Kasumi-1 (cell line): ENCODE data around the gene NDUFA6.
A peak's percentile ranks its signal among the peaks of the same experiment; 100 is the strongest.

Experiments used
- DNase-seq, 2 experiments: peaks; one replicate each; lab custom pipeline; 2025; lab: John Stamatoyannopoulos, UW

Gene NDUFA6

DNA sequence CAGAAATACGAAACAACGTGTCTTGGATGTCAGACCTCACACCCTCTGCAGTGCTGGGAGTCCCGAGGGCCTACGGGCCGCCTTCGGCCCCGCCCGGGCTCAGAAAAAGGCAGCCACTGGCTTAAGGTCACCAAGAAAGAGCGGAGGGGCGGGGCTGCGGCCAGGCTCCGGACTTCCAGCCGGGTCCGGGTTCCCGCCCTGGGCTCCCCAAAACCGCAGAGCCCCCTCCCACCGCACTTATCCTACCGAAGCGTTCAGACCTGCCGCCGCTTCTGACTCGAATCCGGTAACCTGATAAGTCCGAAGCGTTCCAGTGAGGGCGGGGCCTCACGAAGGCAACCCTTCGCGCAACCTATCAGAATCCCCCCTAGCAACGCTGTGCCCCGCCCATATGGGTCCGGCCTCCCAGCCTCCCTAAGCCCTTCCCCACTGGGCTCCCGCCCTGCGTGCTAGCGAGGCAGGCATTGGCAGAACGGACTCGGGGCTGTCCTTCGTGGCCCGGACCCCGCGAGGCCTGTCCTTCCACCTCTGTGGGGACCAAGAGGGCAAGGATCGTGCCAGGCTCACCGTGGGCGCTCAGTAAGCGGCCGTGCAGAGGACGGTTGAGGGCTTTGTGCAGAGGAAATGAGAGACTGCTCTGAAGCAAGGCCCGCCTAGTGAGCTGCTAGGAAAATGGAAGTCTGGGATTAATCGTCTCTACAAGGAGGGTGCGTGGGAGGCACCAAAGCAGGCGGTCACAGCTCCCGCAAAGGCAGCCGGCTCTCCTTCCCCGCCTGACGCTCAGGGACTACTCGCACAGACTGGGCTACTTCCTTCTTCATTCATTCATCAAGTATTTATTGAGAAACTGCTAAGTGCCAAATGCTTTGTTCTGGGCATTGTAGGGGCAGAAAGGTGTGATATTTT lies 19.8 kb downstream of the NDUFA6 start, which contains the start of gene NAGA:
Gene NAGA, minus strand, starts transcription at position 296 of the 906 bp plus-strand sequence. CDS start 515 bp downstream, outside the sequence.
- DNase-seq: peak; percentile 96 to 97

DNA sequence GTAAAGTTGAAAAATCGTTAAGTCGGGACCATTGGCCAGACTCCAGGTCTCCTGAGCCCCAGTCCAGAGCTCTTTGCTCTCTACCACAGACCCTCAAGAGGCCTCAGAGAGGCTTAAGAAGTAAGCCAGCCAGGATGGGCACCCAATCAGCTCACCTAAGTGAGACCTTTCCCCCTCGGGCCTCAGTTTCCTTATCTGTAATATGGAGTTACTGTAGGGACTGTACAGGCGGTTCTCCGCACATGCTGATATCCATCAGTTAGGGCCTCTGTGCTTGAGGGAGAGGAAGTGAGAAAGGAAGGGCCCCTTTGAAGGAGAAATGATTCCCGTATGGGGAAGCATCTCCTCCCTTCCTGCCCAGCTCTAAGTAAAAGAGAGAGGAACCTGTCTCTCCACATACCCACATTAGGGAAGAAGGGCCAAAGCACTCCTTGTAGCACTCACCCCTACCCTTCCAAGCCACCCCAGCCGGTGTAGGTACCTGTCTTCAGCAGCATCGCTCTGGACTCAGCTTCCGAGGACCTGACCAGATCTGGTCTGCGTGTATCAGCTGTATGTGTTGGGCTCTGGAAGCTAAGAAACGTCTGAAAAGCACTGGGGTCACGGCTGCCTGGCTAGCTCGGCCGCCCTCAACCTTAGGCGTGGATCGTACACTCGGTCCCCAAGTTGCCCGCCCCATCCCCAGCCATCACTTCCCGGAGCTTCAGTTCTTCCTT lies 20.6 kb downstream of the NDUFA6 start:
- peak; percentile 48 to 54 for DNase-seq

DNA sequence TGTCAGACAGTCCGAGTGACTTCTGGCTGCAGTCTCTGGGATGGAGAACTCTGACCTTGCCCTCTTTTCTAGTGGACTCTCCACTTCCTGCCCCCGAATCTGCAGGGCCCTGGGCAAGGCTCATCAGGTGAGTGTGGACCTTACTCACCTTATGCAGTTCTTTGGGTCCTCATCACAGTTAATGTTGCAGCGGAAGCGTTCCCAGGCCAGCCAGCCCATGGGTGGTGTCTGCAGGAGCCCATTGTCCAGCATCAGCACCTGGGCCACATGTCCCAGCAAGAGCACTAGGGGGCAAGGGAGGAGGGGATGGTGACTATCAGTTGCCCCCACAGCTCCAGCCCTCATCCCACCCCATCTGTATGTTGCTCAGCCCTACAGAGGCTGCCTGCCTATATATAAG lies 22.3 kb downstream of the NDUFA6 start:
- no peak for DNase-seq

DNA sequence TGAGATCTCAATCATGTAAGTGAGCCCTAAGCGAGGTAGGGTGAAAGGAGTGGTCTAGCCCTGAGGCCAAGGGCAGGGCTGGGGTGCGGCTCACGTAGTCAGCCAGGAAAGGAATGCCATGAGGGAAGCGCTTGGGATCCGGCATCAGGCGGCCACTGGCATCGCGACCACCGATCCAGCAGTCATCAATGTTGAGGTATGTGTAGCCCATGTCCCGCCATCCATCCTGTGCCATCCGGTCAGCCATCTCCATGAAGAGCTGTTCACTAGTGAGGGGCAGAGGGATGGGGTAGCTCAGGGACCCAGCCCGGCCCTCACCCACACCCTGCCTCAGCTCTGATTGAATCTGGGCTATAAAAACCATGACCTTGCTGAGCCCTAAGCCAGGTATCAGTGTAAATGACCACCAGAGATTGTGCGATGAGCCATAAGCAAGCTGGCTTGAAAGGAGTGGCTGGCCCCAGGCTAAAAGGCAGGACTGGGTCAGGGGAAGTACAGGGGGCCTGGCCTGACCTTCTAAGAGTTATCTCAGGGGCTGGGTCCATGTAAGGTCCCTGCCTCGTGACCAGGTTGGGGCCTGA lies 22.8 kb downstream of the NDUFA6 start:
- DNase-seq: no peak

- DNase-seq: no peak
These were observed 23.6 kb downstream of the NDUFA6 start for GRCh38 chr22:42066937-42067336.

GRCh38 chr22:42066126-42066761 lies 24.3 kb downstream of the NDUFA6 start:
- DNase-seq: no peak

GRCh38 chr22:42065438-42066125 lies 25.0 kb downstream of the NDUFA6 start:
- DNase-seq: no peak

GRCh38 chr22:42064629-42065028 lies 25.9 kb downstream of the NDUFA6 start:
- DNase-seq: no peak

DNA sequence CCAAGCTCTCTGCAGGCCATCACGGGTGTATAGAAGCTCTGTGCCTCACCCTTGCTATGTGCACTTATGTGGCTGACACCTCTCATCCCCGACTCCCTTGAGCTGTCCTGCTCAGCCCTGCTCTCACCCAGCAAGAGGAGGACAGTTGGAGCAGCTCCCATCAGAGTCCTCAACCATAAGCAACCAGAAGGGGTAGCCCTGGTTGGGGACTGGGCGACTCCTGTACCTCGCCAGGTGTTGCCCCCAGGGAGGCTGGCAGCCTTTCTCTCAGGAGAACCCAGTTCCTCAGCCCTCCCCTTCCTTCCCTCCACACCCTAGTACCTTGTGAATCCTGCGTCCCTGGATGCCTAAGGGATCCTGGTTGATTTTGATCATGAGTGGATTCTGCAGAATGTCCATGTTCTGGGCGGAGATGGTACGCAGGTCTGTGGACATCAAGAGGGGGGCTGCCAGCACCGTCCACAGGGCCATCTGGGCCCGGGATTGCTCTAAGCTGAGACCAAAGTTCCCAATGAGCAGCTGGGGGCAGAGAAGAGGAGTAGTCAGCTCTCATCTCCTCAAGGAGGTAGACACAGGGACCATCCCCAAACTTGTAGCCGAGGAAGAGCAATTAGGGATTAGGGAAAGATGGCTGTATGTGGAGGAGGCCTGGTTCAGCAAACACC lies 27.9 kb downstream of the NDUFA6 start:
- DNase-seq: no peak

- no peak for DNase-seq
These were observed 29.5 kb downstream of the NDUFA6 start for GRCh38 chr22:42061041-42061440.

DNA sequence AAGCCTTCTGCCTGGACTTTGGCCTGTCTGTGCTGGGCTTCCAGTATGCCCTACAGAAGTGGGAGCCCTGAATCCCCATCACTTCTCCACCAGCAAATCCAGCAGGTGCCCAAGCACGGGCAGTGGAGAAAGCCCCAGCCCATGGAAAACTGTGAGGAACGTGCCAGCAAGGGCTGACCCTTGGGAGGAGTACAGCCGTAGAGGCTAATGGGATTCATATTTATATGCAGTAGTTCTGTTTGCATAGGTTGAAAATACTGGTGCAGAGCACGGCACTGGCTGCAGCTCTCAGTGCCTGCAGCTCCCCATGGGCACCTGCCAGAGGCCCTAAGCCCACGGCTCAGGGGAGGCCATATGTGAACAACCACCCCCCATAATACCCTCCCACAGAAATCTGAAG lies 30.1 kb downstream of the NDUFA6 start:
- DNase-seq: no peak

DNA sequence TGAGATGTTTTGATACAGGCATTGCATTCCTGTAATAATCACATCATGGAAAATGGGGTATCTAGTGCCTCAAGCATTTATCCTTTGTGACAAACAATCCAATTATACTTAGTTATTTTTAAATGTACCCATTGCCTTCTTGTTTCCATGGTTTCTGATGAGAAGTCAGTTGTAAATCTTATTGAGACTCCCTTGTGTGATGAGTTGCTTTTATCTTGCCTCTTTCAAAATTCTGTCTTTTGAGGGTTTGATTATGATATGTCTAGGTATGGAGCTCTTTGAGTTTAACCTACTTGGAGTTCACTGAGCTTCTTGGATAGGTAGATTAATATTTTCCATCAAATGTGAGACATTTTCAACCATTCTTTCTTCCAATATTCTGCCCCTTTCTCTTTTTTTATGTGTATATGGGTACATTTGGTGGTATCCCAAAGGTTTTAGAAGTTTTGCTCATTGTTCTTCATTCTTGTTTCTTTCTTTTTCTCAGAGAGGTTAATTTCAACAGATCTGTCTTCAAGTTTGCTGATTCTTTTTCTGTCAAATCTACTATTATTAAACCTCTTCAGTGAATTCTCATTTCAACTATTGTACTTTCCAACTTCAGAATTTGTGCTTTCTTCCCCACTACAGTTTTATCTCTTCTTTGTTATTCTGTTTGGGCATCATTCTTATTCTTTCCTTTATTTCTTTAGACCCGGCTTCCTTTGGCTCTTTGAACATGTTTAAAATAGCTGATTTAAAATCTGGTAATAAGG lies 33.6 kb downstream of the NDUFA6 start:
- DNase-seq: peak in 1 of 2 experiments; percentile 3

DNA sequence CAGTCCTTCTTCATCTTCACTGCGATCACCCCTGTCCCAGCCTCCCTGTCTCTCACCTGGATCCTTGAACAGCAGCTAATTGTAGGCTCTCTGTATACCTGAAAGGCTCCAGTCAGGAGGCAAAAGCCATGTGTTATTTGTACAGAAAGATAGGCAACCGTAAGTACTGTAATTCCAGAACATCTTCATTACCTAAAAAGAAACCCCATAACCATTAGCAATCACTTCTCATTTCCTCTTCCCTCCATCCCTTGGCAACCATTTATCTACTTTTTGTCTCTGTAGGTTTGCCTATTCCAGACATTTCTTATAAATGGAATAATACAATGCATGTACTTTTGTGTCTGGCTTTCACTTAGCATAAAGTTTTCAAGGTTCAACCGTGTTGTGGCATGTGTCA lies 37.8 kb downstream of the NDUFA6 start:
- DNase-seq: no peak

DNA sequence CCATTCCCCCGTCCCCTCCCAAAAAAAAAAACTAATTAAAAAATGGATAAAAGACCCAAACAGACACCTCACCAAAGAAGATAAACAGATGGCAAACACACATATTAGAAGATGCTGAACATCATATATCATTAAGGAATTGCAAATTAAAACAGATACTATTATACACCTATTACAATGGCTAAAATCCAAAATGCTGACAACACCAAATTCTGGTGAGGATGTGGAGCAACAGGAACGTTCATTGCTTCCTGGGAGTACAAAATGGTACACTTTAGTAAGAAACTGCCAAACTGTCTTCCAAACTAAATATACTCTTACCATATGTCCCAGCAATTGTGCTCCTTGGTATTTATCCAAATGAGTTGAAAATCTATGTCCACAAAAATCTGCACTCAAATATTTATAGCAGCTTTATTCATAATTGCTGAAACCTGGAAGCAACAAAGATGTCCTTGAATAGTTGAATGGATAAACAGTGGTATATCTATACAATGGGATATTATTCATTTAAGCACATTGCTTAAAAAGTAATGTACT lies 39.9 kb downstream of the NDUFA6 start:
- DNase-seq: no peak

DNA sequence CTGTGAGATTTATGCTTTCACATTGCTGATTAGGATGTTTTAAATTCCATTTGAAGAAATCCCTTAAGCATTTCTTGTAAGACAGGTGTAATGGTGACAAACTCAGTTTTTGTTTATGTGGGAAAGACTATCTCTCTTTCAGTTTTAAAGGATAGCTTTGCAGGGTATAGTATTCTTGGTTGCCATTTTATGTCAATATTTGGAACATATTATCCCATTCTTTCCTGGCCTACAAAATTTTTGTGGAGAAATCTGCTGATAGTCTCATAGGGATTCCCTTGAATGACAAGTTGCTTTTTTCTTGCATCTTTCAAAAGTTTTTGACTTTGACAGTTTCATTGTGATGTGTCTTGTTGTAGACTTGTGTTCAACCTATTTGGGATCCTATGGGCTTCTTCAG lies 48.8 kb downstream of the NDUFA6 start:
- DNase-seq: no peak

DNA sequence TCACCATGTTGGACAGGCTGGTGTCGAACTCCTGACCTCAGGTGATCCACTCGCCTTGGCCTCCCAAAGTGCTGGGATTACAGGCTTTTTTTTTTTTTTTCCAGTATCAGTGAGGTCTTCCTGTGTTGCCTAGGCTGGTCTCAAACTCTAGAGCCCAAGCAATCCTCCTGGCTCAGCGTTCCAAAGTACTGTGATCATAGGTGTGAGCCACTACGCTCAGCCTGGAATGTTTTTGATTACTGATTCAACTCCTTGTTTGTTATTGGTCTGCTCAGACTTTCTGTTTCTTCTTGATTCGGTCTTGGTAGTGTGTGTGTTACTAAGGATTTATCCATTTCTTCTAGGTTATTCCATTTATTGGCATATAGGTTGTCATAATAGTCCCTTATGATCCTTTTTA lies 51.3 kb downstream of the NDUFA6 start:
- no peak for DNase-seq
